HG03139 (cell line): ENCODE data around the gene CRADD.

Experiments
- ATAC-seq: cut with Tn5 transposase; IDR thresholded peaks from one replicate; pipeline ENCODE4 v1.9.1; 2021; ENCODE audit not compliant: unreplicated experiment

Gene CRADD

DNA sequence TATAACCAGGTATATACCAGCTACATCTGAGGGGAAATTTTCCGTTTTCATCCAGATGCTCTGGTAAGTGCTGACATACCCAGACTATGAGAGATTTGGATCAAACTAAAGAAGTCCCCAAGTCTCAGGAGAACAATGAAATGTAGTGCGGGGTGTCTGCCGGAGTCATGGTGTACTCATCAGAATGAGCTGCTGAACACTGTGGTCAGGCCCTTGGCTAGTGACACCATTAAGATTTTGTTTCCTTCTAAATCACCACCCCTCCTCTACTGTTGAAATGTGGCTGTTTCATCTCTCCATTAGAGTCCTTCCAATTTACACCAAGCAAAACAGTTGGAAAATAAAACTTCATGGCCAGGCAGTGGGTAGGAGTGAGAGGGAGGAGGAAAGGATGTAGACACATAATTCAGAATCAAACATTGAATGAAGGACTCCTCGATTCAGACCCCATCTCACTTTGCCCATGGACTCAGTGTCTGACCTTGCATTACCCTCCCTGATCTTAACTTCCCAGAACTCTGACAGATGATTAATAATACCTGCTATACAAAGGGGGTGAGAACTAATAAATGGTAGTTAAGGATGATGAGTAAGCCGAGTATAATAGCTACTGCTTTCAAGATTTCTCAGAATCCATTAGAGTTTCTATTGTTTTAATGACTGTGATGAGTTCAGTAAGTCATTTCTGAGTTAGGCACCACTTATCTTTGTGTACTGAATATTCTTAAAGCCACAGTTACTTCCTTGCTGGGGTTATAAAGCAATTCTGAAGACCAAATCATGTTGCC, 127.4 kb downstream of the CRADD start:
- ATAC-seq = no peak

- ATAC-seq = no peak
Measured at GRCh38 chr12:93805736-93806141, 128.6 kb downstream of the CRADD start.

DNA sequence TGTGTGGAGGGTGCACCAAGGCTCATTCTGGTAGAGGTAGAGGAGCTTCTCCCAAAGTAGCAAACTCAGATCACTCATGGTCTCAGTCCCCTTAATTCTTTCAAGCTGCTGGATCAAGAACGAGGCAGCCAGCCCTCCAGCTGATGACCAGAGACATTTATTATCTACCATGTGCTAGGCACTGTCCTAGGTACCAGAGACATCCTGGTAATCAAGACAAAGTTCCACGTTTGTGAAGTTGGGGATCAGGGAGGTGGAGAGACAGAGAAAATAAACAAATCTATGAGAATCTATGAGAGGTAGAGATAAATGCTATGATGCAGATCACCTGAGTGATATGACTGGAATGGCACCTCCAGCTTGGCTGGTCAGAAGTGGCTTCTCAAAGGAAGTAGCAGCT, 130.2 kb downstream of the CRADD start:
- ATAC-seq = no peak

- ATAC-seq = no peak
Measured at GRCh38 chr12:93808169-93808899, 131.2 kb downstream of the CRADD start.

DNA sequence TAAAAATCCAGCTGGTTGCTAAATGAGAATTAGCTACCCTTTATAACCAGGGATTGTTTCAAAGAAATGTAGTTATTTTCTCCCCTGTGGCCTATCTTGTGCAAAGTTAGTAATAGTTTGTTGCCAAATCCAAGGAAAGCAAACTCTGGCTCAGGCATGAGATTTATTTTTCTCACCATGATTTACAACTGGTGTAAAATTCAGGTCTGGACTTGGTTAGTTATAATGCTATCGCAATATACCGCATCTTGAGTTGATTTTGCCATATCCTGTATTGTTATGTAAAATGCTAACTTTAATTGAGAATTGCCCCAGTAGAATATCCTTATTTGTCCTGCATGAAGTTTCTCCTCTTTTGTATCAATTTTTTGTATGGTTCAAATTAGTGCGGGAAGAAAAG, 135.5 kb downstream of the CRADD start:
- ATAC-seq = no peak

DNA sequence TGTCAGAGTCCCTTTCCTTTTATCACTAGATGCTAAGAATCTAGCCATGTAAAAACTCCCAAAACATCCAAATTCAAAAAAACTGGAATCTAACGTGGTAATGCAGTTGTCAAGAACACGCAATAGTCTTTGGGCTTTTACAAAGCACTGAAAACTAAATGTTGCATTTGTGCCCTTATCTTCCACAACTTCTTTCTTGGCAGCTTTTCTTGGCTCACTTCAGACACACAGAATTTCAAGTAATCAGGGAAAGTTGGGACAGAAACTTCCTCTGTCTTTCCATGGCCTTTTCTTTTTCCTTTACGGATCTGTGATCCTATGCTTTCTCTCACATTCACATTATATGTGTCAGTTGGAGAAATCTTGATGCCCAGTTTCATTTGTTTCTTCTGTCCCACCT, 136.0 kb downstream of the CRADD start:
- ATAC-seq = no peak

GRCh38 chr12:93813972-93814821, 137.0 kb downstream of the CRADD start:
- no peak for ATAC-seq

DNA sequence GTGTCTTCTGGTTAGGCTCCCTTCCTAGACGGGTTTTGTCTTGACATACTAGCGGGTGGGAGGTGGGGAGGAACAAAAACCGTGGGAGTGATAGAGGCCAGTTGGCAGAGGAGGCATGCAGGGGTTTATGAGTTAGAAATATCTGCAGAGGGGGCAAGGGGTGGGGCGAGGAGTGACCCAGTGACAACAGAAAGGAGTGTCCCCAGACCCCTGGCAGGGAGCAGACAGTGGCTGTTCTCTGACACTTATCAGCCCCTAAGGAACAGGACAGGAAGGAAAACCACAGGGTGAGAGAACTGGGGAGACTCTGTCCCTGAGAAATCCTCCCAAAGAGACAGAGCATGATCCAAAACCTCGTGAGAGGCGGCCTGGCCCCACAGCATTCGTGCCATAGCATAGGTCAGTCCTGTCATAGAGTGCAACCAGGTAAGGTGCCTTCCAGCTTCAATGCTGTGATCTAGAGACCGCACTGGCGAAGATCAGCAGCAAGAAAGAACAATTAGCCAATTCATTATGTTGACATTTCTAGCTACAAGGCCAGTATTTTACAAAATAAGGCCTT, 141.4 kb downstream of the CRADD start:
- ATAC-seq = no peak

GRCh38 chr12:93819050-93819491, 141.9 kb downstream of the CRADD start:
- no peak for ATAC-seq

GRCh38 chr12:93823616-93824391, 146.6 kb downstream of the CRADD start:
- no peak for ATAC-seq

- ATAC-seq = no peak
Measured at GRCh38 chr12:93824514-93825500, 147.6 kb downstream of the CRADD start.

DNA sequence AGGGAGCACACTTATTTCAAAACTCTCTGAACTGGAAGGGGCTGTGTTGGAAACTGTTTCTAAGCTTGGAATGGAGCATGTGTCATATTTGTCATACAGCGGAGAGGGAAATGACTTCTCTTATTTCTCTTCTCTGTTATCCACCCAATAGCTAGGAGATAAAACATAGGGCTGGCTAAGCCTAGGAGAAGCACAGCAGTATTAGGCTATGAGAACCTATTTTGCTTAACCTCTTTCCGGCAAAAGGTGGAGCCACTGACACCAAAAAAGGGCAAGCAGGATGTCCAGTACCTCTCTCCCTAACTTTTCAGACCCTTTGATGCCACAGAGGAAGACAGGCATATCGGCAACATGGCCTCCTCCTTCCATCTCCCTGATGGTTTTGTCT, 148.3 kb downstream of the CRADD start:
- ATAC-seq = no peak

DNA sequence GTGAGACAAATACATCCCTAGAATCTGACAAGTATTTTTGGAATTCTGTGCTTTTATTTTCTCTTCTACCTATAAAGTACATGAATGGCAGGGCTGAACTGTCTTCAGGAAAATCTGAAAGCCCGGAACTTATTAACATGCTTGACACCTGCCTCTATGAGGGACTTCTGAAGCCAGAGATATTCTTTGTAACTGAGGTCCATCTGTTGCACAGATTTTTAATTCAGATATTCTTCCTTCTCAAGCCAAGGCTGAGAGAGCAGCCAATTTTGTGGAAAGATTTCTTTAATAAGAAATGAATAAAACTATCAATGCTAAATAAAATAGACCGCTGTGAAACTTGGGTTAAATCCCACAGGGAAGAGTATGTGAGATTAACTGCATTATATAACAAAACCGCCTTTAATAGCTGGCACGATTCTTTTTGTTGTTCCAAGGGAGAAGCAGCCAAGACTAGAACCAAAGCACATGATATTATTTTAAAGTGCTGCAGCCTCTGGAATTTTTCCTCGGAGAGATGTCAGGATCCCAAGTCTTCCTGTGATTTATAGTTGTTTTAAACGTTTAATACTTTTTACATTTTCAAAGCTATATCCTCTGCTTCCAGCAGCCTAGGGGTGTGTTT, 148.9 kb downstream of the CRADD start:
- ATAC-seq = no peak

DNA sequence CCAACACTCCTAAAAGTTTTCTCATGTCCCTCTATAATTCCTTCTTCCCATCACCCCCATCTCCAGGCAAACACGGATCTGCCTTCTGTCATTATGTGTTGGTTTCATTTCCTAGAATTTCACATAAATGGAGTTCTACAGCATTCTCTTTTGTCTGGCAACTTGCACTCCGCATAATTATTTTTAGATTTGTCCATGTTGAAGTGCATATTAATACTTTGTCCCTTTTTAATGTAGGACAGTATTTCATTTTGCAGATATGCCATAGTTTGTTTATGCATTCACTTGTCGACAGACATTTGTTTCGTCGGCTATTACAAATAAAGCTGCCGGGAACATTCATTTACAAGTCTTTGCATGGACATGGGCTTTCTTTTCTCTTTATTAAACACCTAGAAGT, 150.0 kb downstream of the CRADD start:
- no peak for ATAC-seq

GRCh38 chr12:93827669-93828068, 150.5 kb downstream of the CRADD start:
- no peak for ATAC-seq

DNA sequence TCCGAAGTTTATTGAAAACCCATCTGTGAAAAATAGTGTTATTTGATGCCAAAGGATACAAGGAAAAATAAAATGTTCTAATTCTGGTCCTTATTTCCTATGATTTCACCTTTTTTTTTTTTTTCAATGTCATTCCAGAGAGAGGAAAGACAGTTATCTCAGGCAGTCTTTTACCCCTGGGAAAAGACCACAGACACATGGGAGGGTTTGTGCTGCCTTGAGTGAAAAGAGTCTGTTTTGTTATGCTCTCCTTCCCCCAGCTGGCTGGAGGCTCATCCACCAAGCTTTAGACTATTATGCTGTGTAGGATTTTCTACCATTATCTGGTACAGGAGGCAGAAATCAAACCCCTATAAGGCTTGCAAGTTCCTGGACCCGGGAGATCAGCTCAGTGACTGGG, 151.8 kb downstream of the CRADD start:
- ATAC-seq = no peak

GRCh38 chr12:93831374-93831773, 154.2 kb downstream of the CRADD start:
- ATAC-seq = no peak

GRCh38 chr12:93832131-93832530, 155.0 kb downstream of the CRADD start:
- no peak for ATAC-seq

DNA sequence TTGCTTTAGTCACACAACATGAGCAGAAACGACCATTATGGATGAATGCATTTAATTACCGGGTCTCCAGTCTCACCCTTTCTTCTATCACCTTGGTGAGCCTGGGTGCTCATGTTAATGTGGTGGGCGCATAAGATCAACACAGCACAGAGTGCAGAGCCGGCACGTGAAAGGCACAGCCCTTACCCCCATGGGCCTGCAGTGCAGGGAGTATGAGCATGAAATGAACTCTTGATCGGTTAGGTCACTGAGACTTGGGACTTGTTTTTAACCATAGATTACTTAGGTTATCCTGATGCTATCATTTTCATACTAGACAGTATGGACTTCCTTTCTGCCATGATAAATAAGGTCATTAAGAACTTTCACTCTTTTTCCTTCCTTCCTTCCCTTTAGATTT, 156.8 kb downstream of the CRADD start:
- no peak for ATAC-seq
